Endometrium (tissue), 2 donors: ENCODE measurements around the gene ABI1.

Experiments
- FAIRE-seq: peaks from 2 replicates; lab custom pipeline; 2012; peaks lifted over from hg19 to GRCh38; lab: Jason Lieb, UNC
- donor health status: control.
- donor health status: control.

ABI1 gene

DNA sequence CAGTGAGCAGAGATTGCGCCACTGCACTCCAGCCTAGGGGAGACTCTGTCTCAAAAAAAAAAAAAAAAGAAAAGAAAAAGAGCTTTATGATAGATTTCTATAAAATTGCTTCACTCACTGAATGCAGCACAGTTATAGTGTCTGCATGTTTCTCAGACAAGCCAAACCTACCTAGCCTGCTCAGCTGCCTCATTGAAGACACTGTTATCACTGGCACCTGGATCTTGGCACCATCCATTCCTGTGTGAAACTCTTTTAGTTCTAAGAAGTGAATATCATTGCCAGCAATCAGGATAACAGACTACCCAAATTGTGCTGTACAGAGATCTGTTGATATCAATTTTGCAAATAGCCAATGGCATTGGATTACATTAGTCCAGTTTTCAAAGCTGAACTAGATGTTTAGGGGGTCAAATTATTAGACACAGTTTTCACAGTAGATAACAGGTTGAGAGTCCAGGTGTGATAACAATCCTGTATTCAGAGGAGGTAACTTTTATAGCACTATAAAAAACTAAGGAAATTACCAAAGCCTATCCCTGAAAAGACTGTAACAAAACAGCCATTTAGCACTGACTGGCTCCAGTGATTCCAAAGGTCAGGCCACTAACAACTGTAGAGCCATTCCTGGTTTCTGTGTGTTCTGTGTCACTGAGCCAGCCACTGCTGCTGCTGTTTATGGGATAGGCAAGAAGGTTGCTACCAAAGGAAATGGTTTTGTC, 146.2 kb downstream of the ABI1 start:
- no peak for FAIRE-seq

DNA sequence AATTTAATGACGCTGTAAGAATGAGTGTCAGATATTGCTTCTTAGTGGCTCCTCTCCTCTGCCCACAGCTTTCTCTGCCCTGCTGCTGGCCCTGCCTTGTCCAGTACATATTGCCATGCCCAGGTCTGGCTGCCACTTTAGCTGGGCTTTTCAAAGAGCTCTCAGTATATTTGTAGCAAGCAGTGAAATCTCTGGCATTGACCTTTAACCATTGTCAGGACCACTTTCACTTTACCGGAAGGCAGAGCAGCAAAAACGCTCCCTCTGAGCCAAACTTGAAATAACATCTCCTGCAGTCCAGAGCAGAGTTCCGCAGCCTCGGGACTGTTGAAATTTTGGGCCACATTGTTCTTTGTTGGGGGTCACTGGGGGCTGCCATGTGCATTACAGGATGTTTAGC, 149.4 kb downstream of the ABI1 start:
- FAIRE-seq = no peak

GRCh38 chr10:26706936-26707335, 153.8 kb downstream of the ABI1 start:
- FAIRE-seq = no peak

DNA sequence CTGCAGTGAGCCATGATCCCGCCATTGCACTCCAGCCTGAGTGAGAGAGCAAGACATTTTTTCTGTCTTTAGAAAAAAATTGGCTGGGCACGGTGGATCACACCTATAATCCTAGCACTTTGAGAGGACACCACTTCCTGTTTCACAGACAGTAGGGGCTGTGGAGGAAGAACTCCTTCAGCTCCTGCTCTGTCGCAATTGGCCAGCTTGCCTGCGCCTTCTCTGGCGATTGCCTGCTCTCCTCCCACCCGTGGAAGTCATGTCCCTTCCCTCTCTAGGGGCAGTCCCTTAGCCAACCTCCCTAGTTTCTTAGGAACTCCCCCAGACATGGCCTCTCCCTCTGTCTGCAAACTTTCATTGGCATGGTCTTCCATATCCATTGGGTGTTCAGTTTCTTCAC, 154.6 kb downstream of the ABI1 start:
- no peak for FAIRE-seq

DNA sequence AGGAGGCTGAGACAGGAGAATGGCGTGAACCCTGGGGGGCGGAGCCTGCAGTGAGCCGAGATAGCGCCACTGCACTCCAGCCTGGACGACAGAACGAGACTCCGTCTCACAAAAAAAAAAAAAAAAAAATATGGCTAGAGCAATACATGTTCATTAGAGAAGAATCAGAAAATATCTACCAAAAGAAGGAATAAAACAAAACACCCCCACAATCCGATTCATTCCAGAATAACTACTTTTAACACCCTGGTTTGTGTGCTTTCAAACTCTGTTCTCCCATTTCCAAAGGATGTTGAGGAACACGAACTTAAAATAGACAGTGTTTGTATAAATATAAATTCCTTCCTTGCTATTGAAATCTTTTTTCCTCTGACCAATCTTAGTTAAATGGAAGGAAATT, 156.8 kb downstream of the ABI1 start:
- FAIRE-seq = no peak

DNA sequence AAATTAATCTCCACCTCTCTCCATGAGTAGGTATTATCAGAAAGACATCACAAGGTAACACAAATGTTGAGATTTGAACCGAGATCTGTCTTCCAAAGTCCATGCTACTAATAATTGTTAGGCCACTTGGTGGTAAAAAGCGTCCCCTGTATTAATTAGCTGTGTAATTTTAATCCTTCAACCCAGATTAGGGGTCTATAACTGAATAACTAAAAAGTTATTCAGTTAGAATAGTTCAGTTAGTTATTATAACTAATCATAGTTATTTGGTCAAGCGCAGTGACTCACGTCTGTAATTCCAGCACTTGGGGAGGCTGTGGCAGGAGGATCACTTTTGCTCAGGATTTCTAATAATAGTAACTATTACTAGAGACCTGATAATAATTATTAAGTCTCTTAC, 157.7 kb downstream of the ABI1 start:
- no peak for FAIRE-seq

DNA sequence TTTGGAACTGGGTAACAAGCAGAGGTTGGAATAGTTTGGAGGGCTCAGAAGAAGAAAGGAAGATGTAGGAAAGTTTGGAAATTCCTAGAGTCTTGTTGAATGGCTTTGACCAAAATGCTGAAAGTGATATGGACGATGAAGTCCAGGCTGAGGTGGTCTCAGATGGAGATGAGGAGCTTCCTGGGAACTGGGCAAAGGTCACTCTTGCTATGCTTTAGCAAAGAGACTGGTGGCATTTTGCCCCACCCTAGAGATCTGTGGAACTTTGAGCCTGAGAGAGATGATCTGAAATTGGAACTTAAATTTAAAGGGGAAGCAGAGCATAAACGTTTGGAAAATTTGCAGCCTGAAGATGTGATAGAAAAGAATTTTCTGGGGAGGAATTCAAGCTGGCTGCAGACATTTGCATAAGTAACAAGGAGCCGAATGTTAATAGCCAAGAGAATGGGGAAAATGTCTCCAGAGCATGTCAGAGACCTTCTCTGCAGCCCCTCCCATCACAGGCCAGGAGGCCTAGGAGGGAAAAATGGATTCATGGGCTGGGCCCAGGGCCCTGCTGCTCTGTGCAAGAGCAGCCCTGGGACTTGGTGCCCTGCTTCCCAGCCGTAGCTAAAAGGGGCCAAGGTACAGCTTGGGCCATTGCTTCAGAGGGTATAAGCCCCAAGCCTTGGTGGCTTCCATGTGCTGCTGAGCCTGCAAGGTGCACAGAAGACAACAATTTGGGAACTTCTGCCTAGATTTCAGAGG, 159.7 kb downstream of the ABI1 start:
- FAIRE-seq = no peak

DNA sequence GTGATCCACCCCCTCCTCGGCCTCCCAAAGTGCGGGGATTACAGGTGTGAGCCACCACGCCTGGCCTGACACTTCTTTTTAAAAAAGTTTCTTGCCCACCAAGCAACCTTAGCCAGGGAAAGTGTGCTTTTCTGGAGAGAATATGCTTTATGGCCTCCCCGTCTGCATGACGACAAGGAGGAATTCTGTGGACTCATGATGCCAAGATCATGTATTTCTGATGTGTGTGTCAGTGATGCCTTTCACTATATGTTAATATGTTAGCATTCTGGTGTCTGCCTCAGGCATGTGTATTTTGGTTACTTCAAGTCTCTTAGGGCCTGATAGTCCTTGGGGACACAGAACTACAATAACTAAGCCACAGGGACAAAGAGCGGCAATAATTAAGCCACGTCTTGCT, 161.1 kb downstream of the ABI1 start:
- FAIRE-seq = no peak

DNA sequence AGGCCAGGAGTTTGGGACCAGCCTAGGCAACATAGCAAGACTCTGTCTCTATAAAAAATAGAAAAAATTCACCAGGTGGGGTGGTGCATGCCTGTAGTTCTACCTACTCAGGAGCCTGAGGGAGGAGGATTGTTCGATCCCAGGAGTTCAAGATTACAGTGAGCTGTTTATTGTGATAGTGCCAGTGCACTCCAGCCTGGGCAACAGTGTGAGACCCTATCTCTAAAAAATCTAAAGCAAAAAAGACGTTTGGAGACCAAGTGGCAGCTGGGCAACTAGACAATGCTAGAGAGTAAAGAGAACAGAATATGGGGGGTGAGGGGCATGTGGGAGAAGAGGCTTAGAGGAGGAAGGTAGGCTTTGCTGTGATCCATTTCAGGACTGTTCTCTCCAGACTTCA, 161.8 kb downstream of the ABI1 start:
- FAIRE-seq = no peak

- FAIRE-seq = no peak
These were observed 162.7 kb downstream of the ABI1 start for GRCh38 chr10:26697922-26698608.

DNA sequence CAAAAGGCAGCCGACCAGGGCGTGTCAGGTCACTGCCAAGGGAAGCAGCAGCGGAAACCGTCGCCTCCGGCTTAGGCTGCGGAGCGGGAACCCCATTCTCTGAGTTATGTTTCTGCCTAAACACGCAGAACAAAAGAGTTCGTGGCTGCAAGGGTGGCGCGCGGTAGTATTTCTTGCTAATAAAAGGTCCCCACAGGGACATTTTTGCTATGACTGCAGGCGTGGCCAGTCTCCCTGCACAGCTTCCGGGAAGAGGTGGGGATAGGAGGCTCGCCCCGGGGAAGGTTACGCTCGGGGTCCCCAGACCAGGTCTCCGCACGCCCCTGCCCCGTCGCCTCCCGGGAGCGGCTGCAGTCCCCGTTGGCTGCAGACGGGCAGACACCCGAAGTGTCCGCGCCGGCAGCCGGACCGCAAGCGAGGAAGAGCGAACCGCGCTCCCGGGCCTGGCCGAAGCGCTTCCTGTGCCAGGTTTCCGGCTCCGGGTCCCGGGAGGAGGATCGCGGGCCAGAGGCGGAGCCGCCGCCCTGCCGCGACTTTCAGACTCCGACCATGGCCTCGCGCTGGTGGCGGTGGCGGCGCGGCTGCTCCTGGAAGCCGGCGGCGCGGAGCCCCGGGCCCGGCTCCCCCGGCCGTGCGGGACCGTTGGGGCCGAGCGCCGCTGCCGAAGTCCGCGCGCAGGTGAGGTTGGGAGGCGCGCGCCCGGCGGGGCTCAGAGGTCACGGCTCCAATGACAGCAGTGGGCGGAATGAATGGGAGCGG, 163.4 kb downstream of the ABI1 start, which contains the start of gene PDSS1:
PDSS1 (plus strand) TSS at position 539 of the 759 bp plus-strand sequence; CDS start at position 550, 11 bp downstream.
- FAIRE-seq = no peak

- FAIRE-seq = no peak
These were observed 164.0 kb downstream of the ABI1 start for GRCh38 chr10:26696786-26697162.
